Lower leg skin (tissue), 3 donors: ENCODE results near the gene EMD.

Experiments
- POLR2A ChIP-seq, 2 donors: fragments of 450-650 bp; IDR thresholded peaks; one replicate each; pipeline ENCODE4 v1.6.1; 2016 to 2017; ENCODE audit warnings: antibody characterized with exemption in 2 of 2, mild to moderate bottlenecking in 1 of 2, moderate library complexity in 1 of 2
- TF ChIP-seq, protein P1 (sequence below), 3 donors: fragments of 450-650 bp; IDR thresholded peaks; one replicate each; pipeline ENCODE4 v1.5.1; 2016; ENCODE audit warnings: antibody characterized with exemption in 3 of 3, mild to moderate bottlenecking in 3 of 3, moderate library complexity in 2 of 3

DNA sequence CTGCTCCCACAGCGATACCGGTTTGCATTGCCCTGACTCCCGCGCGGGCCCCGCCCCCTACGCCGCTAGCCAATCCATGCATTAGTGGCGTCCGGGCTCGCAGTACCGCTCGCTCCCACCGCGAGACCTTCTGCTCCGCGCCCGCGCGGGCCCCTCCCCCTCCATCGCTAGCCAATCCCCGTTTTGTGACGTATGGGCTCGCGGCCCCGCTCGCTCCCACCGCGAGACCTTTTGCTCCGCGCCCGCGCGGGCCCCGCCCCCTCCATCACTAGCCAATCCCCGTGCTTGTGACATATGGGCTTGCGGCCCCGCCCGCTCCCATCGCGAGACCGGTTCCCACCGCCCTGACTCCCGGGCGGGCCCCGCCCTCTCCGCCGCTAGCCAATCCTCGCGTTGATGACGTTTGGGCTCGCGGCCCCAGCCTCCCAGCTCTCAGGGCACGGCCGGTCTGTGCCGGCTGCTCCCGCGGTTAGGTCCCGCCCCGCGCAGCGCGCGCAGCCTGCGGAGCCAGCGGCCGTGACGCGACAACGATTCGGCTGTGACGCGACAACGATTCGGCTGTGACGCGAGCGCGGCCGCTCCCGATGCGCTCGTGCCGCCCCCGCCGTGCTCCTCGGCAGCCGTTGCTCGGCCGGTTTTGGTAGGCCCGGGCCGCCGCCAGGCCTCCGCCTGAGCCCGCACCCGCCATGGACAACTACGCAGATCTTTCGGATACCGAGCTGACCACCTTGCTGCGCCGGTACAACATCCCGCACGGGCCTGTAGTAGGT lies at the start of gene EMD:
- TF ChIP-seq POLR2A (IDR thresholded peaks at IDR 0.05), result no peak
- TF ChIP-seq, protein P1, sequence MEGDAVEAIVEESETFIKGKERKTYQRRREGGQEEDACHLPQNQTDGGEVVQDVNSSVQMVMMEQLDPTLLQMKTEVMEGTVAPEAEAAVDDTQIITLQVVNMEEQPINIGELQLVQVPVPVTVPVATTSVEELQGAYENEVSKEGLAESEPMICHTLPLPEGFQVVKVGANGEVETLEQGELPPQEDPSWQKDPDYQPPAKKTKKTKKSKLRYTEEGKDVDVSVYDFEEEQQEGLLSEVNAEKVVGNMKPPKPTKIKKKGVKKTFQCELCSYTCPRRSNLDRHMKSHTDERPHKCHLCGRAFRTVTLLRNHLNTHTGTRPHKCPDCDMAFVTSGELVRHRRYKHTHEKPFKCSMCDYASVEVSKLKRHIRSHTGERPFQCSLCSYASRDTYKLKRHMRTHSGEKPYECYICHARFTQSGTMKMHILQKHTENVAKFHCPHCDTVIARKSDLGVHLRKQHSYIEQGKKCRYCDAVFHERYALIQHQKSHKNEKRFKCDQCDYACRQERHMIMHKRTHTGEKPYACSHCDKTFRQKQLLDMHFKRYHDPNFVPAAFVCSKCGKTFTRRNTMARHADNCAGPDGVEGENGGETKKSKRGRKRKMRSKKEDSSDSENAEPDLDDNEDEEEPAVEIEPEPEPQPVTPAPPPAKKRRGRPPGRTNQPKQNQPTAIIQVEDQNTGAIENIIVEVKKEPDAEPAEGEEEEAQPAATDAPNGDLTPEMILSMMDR (IDR thresholded peaks at IDR 0.05), result no peak
